Prostate gland (tissue), 2 donors: ENCODE measurements around the gene BLM. TPM values are rescaled to one million over a fixed set of nuclear protein-coding genes. Genes with fewer than 3 reads are reported as not detected.

Source experiments
- DNase-seq: peaks from one replicate; pipeline ENCODE4 v3.0.0-alpha.2; 2019; ENCODE audit warnings: low spot score
- H3K27ac ChIP-seq, 2 donors: fragments of 200-600 bp; sonication (generic); 2 replicates each; pipeline ENCODE4 v1.5.1; 2017 to 2019
- H3K27me3 ChIP-seq: fragments of 200-600 bp; sonication (generic); replicated peaks from 2 replicates; pipeline ENCODE4 v1.5.1; 2019; ENCODE audit not compliant: insufficient read depth
- H3K36me3 ChIP-seq, 2 donors: fragments of 200-600 bp; sonication (generic); 1 replicate in 1 of 2; 2 replicates in 1 of 2; pipeline versions ENCODE4 v1.5.1 to v1.8.1; 2017 to 2019
- H3K4me1 ChIP-seq: fragments of 200-600 bp; sonication (generic); replicated peaks from 2 replicates; pipeline ENCODE4 v1.5.1; 2019
- H3K4me3 ChIP-seq, 2 donors: fragments of 200-600 bp; sonication (generic); 2 replicates each; pipeline ENCODE4 v1.5.1; 2017 to 2019
- H3K9me3 ChIP-seq: fragments of 200-600 bp; sonication (generic); 2 replicates; pipeline ENCODE4 v1.5.1; 2017
- CTCF ChIP-seq, 4 experiments: fragments of 200-600 bp in 2 of 4; fragments of 450-650 bp in 2 of 4; sonication (generic) in 2 of 4; IDR thresholded peaks; 1 replicate in 3 of 4; 2 replicates in 1 of 4; pipeline ENCODE4 v1.5.1; 2016 to 2019; ENCODE audit warnings: antibody characterized with exemption in 4 of 4, mild to moderate bottlenecking in 2 of 4, moderate library complexity in 2 of 4
- POLR2A ChIP-seq: fragments of 450-650 bp; IDR thresholded peaks from one replicate; pipeline ENCODE4 v1.6.1; 2016; ENCODE audit warnings: antibody characterized with exemption, mild to moderate bottlenecking
- POLR2AphosphoS5 ChIP-seq: sonication (generic); formaldehyde crosslinking; IDR thresholded peaks from one replicate; pipeline ENCODE4 v1.6.1; 2017; ENCODE audit warnings: antibody characterized with exemption
- WGBS: methylation state at CpG from one replicate; pipeline ENCODE4 v1.1.5; 2018; 5-methylcytosine and 5-hydroxymethylcytosine counted together
- intact Hi-C: fragments of 100-400 bp; cut with DNase I; formaldehyde crosslinking; loops from one replicate; pipeline ENCODE4 v1.14.2; 2022
- total RNA-seq, 2 donors: library from RNA; depleted of rRNA; stranded (reverse); fragments of >200 nt; gene quantifications; one replicate each; pipeline ENCODE4 v1.1.0, GENCODE V29; 2016

The BLM gene
- total RNA-seq, 2 donors from 2014 or later = 1.4 to 4.9 TPM

- no peak for TF ChIP-seq CTCF (IDR thresholded peaks at IDR 0.05)
- no peak for TF ChIP-seq POLR2A
- TF ChIP-seq POLR2AphosphoS5 = no peak
Observed at GRCh38 chr15:90681480-90681879, 35.7 kb upstream of the BLM start.

DNA sequence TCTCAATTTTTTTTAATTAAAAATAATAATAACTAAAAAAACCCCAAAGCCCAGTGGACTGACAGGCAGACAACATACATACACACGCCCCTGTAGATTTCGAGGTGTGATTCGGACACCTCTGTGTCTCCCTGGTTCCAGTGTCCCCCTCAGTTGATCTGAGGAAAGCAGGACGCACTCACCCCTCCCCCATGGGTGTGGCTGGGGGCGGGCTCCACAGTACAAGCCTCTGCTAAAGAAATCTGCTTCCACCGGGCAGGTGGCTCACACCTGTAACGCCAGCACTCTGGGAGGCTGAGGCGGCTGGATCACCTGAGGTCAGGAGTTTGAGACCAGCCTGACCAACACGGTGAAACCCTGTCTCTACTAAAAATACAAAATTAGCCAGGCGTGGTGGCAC lies 33.8 kb upstream of the BLM start:
- no peaks in the 10 kb centered on the region for H3K36me3 ChIP-seq
- no peak overlapping the region for H3K4me3 ChIP-seq
- H3K27ac ChIP-seq = no peak overlapping the region
- no peaks in the 10 kb centered on the region for H3K27me3 ChIP-seq
- DNase-seq = no peak
- intact Hi-C loops = no loop called here
- 91% methylated on average over 10 of the region's 10 CpGs for WGBS
- no peak for TF ChIP-seq CTCF (IDR thresholded peaks at IDR 0.05)
- no peak for TF ChIP-seq POLR2AphosphoS5
- TF ChIP-seq POLR2A = no peak
- no peaks in the 10 kb centered on the region for H3K9me3 ChIP-seq
- no peaks in the 10 kb centered on the region for H3K4me1 ChIP-seq

More at GRCh38 chr15:90681480-90681879, 35.7 kb upstream of the BLM start:
- Histone ChIP-seq H3K4me1 (no peaks in the 10 kb centered on the region), H3K4me3 (no peak overlapping the region), H3K9me3 (no peaks in the 10 kb centered on the region), H3K27me3 (no peaks in the 10 kb centered on the region), H3K36me3 (no peaks in the 10 kb centered on the region), H3K27ac (no peak overlapping the region)
- intact Hi-C loops = no loop called here
- no peak for DNase-seq
- WGBS = 89% methylated on average over 9 of the region's 9 CpGs

DNA sequence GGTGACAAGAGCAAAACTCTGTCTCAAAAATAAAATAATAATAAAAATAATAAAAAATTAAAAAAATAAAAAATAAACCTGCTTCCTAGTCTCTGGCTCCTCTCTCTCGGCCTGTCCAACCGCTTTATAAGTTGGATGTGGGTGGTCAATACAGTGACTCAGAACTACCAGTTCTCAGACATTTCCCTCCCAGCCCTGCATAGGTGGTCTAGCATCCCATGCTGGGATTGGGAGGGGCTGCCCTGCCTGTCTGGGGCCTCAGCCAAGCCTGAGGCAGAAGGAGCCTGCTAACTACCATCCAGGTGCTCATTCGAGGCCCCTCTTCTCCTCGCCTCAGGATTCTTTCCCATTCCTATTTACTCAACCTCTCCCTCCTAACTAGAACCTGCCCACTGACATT lies 33.3 kb upstream of the BLM start:
- no peaks in the 10 kb centered on the region for H3K9me3 ChIP-seq
- no peaks in the 10 kb centered on the region for H3K36me3 ChIP-seq
- TF ChIP-seq POLR2A = no peak
- TF ChIP-seq CTCF (IDR thresholded peaks at IDR 0.05) = no peak
- no peak for TF ChIP-seq POLR2AphosphoS5
- intact Hi-C loops = no loop called here
- WGBS = 79% methylated on average over 4 of the region's 4 CpGs
- no peak for DNase-seq
- H3K4me1 ChIP-seq = no peaks in the 10 kb centered on the region
- no peaks in the 10 kb centered on the region for H3K27me3 ChIP-seq
- H3K4me3 ChIP-seq = no peak overlapping the region
- no peak overlapping the region for H3K27ac ChIP-seq

DNA sequence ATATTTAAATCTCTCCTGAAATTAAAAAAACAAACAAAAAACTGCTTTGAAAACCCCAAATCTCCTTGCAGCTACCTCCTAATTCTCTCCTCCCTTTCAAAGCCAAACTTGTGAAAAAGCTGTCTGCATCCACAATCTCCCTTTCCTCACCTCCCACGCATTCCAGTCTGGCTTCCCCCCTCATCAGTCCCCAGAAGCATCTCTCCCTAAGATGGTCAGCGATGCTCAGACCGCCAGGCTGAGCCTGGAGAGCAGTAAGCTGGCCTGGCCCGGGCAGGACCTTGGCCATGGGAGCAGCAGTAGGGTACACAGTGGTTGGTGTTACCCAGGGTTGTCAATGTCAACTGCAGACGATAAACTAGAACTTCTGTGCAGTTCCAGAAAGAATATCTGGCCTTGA lies 32.9 kb upstream of the BLM start:
- DNase-seq = no peak
- Histone ChIP-seq H3K4me1 (no peaks in the 10 kb centered on the region), H3K27me3 (no peaks in the 10 kb centered on the region), H3K9me3 (no peaks in the 10 kb centered on the region), H3K27ac (no peak overlapping the region), H3K4me3 (no peak overlapping the region), H3K36me3 (no peaks in the 10 kb centered on the region)
- intact Hi-C loops = no loop called here
- 86% methylated on average over 5 of the region's 5 CpGs for WGBS
- TF ChIP-seq POLR2AphosphoS5 (no peak), CTCF (IDR thresholded peaks at IDR 0.05) (no peak), POLR2A (no peak)

GRCh38 chr15:90685591-90686434 lies 31.3 kb upstream of the BLM start:
- Histone ChIP-seq H3K27ac (no peak overlapping the region), H3K4me1 (no peaks in the 10 kb centered on the region), H3K9me3 (no peaks in the 10 kb centered on the region), H3K27me3 (no peaks in the 10 kb centered on the region), H3K36me3 (no peaks in the 10 kb centered on the region), H3K4me3 (no peak overlapping the region)
- TF ChIP-seq POLR2A = no peak
- no peak for TF ChIP-seq CTCF (IDR thresholded peaks at IDR 0.05)
- no peak for TF ChIP-seq POLR2AphosphoS5
- no peak for DNase-seq
- 83% methylated on average over 11 of the region's 11 CpGs for WGBS
- intact Hi-C loops = no loop called here
